Loucy (cell line): ENCODE data around the gene KCTD19.

Source experiments
- CTCF ChIP-seq: fragments of 200-600 bp; sonication (generic); conservative IDR thresholded peaks from 2 replicates; pipeline ENCODE4 v1.5.1; 2014; ENCODE audit warnings: mild to moderate bottlenecking, antibody characterized with exemption, low read length
- EZH2phosphoT487 ChIP-seq: fragments of 200-600 bp; IDR thresholded peaks from 2 replicates; pipeline ENCODE4 v1.6.1; 2018; ENCODE audit warnings: antibody characterized with exemption, mild to moderate bottlenecking, moderate library complexity, borderline replicate concordance

DNA sequence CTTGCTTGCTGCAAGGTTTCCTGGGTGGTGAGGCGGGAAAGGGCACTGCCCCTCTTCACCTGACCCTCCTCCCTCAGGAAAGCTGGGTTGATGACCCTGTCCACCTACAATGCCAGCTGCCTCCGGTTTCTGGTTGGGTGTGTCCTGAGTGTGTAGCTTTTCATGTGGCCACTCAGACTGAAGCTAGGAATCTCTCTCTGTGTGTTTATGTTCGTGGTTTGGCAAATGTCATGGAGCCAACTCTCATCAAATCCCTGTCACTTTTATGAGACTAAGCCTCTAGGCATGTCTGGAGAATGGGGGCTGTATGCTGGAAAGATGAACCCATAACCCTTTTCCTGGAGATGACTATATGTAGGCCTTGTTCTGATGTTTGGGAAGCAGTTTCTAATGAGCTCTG lies 30.1 kb downstream of the KCTD19 start:
- TF ChIP-seq CTCF (no peak), EZH2phosphoT487 (no peak)
